ENCODE results near the gene ELL. TPM values are rescaled to one million over a fixed set of nuclear protein-coding genes. Genes with fewer than 3 reads are reported as not detected.

The ELL gene
- total RNA-seq, 1 experiment from 2014 or later = 14.6 TPM

DNA sequence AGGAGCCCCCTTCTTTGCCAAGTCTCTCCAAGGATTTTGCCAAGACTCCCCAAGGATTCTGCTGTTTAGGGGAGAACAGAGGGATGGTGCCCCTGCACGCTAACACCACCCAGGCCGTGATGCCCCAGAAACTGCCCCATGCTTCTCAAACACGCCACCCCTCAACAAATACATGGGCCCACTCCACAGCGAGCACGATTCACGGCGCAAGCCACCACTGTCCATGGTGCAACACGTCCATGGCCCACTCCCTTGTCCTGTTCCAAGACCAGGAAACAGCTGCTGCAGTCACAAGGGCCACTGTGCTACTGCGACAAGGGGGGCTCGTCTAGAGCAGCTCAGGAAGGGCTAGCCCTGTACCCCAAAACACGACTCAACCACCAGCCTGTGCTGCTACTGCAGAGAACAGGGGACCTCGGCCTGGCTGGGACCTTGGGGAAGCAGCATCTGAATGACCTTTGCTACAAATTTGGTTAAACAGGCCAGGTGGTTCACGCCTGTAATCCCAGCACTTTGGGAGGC is 47.4 kb downstream of the ELL start:
- POLR2A ChIA-PET (ENCODE audit: unreplicated experiment) = interaction anchor here (0.6 kb wide), 1 partner anchor 46 kb away, joined by 3 read pairs; no protein-coding TSS in a partner anchor
- no peak overlapping the region for H3K4me3 ChIP-seq
- H3K27ac ChIP-seq = no peak overlapping the region
- H3K79me2 ChIP-seq (ENCODE audit: low read depth) = peaks cover 54% of the 10 kb centered on the region
- no peaks in the 10 kb centered on the region for H3K9me3 ChIP-seq (ENCODE audit: insufficient read depth, low read depth)
- BruUV-seq (replicated peaks) = no TSS peak
- peaks cover 29% of the 10 kb centered on the region for H3F3A ChIP-seq (ENCODE audit: insufficient read depth, low read depth)
- no peaks in the 10 kb centered on the region for H3K36me3 ChIP-seq (ENCODE audit: low read depth)
- no peaks in the 10 kb centered on the region for H3K9me2 ChIP-seq (ENCODE audit: insufficient read depth)
- H2AFZ ChIP-seq = no peak overlapping the region
- H3K4me1 ChIP-seq (replicated peaks; ENCODE audit: insufficient read depth) = peaks cover 12% of the 10 kb centered on the region
- TF ChIP-seq EZH2 (IDR thresholded peaks at IDR 0.05; ENCODE audit: low read depth) = no peak
- TF ChIP-seq, protein P1, sequence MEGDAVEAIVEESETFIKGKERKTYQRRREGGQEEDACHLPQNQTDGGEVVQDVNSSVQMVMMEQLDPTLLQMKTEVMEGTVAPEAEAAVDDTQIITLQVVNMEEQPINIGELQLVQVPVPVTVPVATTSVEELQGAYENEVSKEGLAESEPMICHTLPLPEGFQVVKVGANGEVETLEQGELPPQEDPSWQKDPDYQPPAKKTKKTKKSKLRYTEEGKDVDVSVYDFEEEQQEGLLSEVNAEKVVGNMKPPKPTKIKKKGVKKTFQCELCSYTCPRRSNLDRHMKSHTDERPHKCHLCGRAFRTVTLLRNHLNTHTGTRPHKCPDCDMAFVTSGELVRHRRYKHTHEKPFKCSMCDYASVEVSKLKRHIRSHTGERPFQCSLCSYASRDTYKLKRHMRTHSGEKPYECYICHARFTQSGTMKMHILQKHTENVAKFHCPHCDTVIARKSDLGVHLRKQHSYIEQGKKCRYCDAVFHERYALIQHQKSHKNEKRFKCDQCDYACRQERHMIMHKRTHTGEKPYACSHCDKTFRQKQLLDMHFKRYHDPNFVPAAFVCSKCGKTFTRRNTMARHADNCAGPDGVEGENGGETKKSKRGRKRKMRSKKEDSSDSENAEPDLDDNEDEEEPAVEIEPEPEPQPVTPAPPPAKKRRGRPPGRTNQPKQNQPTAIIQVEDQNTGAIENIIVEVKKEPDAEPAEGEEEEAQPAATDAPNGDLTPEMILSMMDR (conservative IDR thresholded peaks at IDR 0.05) = no peak
- H3K4me2 ChIP-seq = no peak overlapping the region
- DNase-seq = no peak
- H3K27me3 ChIP-seq (ENCODE audit: insufficient read depth, low read depth) = no peaks in the 10 kb centered on the region
- intact Hi-C loops (cut with micrococcal nuclease; ENCODE audit: unreplicated experiment) = loop anchor here (10.0 kb wide), 1 partner anchor 440 kb away; the partner anchor contains the start of genes COPE and DDX49
- CTCF ChIA-PET = no interaction called here
- H4K20me1 ChIP-seq (ENCODE audit: insufficient read depth) = peaks cover 41% of the 10 kb centered on the region

DNA sequence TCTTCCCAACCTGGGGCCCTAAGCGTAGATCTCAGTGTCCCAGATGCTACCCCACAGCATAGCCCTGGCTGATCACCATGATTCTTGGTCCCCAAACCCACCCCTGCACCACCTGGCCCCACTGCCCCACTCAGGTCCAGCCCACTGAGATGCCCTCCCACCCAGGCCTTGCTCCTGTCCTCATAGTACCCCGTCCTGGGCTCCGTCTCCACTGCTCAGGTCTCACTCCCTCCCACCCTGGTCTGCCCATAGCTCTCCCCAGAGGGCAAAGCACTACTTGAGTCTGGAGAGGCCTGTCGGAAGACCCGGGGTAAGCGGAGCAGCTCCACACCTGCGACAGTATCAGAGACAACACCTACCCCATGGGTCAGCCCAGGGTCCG is 48.2 kb downstream of the ELL start:
- TF ChIP-seq EZH2 (IDR thresholded peaks at IDR 0.05; ENCODE audit: low read depth) = no peak
- TF ChIP-seq, protein P1 (conservative IDR thresholded peaks at IDR 0.05) = no peak
- H3K79me2 ChIP-seq (ENCODE audit: low read depth) = peaks cover 47% of the 10 kb centered on the region
- no peaks in the 10 kb centered on the region for H3K36me3 ChIP-seq (ENCODE audit: low read depth)
- no peaks in the 10 kb centered on the region for H3K9me3 ChIP-seq (ENCODE audit: insufficient read depth, low read depth)
- CTCF ChIA-PET = interaction anchor here (0.5 kb wide), 1 partner anchor 83 kb away, joined by 4 read pairs; no protein-coding TSS in a partner anchor
- no TSS peak for BruUV-seq (replicated peaks)
- H3K27me3 ChIP-seq (ENCODE audit: insufficient read depth, low read depth) = no peaks in the 10 kb centered on the region
- no peak overlapping the region for H3K4me2 ChIP-seq
- no peak overlapping the region for H3K27ac ChIP-seq
- H3K9me2 ChIP-seq (ENCODE audit: insufficient read depth) = no peaks in the 10 kb centered on the region
- DNase-seq = no peak
- POLR2A ChIA-PET (ENCODE audit: unreplicated experiment) = no interaction called here
- no peak overlapping the region for H3K4me3 ChIP-seq
- H3F3A ChIP-seq (ENCODE audit: insufficient read depth, low read depth) = peaks cover 31% of the 10 kb centered on the region
- H3K4me1 ChIP-seq (replicated peaks; ENCODE audit: insufficient read depth) = peaks cover 9% of the 10 kb centered on the region
- H4K20me1 ChIP-seq (ENCODE audit: insufficient read depth) = peaks cover 39% of the 10 kb centered on the region
- intact Hi-C loops (cut with micrococcal nuclease; ENCODE audit: unreplicated experiment) = loop anchor here (10.0 kb wide), 1 partner anchor 441 kb away; the partner anchor contains the start of genes COPE and DDX49
- no peak overlapping the region for H2AFZ ChIP-seq

DNA sequence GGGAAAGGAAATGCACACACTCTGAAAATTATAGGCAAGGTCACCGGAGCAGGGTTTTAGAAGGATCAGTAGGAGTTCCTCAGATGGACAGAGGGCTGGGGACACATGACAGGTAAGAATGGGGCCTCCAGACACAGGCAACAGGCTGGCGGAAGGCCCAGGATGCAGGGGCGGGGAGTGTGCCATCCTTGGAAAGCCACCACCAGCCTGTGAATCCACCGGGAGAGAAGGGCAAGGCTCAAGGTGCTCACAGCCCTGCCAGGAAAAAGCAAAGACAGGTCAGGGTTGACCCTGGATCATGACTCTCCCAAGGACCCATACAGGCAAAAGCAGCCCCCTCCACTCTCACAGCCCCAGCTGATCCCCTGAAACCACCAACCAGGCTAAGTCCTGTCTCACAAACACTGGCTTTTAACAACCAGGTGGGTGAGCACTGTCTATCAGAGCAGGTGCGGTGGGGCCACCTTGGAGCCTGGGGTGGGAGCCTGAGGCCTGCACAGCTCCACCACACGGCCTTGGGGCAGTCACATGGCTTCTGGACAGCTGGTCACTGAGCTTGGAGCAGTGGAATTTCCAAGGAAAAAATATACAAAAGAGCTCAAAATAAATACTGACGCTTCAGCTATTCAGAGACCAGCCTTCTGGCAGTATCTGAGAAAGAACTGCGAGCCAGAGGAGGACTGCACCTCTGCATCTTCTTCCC is 48.7 kb downstream of the ELL start:
- Histone ChIP-seq H4K20me1 (ENCODE audit: insufficient read depth) (peaks cover 39% of the 10 kb centered on the region), H3K4me1 (replicated peaks; ENCODE audit: insufficient read depth) (peaks cover 5% of the 10 kb centered on the region; the same call in 1 of the 2 replicates), H3K9me2 (ENCODE audit: insufficient read depth) (no peaks in the 10 kb centered on the region), H3K27me3 (ENCODE audit: insufficient read depth, low read depth) (no peaks in the 10 kb centered on the region), H3K27ac (no peak overlapping the region), H2AFZ (no peak overlapping the region), H3K36me3 (ENCODE audit: low read depth) (no peaks in the 10 kb centered on the region), H3K79me2 (ENCODE audit: low read depth) (peaks cover 42% of the 10 kb centered on the region), H3F3A (ENCODE audit: insufficient read depth, low read depth) (peaks cover 32% of the 10 kb centered on the region), H3K4me3 (no peak overlapping the region), H3K4me2 (no peak overlapping the region), H3K9me3 (ENCODE audit: insufficient read depth, low read depth) (no peaks in the 10 kb centered on the region)
- no peak for DNase-seq
- TF ChIP-seq EZH2 (IDR thresholded peaks at IDR 0.05; ENCODE audit: low read depth) = no peak
- TF ChIP-seq, protein P1 (conservative IDR thresholded peaks at IDR 0.05) = no peak
- BruUV-seq (replicated peaks) = no TSS peak
- POLR2A ChIA-PET (ENCODE audit: unreplicated experiment) = no interaction called here
- CTCF ChIA-PET = interaction anchor here (0.5 kb wide), 1 partner anchor 84 kb away, joined by 4 read pairs; no protein-coding TSS in a partner anchor
- intact Hi-C loops (cut with micrococcal nuclease; ENCODE audit: unreplicated experiment) = loop anchor here (10.0 kb wide), 1 partner anchor 442 kb away; the partner anchor contains the start of genes COPE and DDX49
